Neural cell (in vitro differentiated cells): ENCODE measurements around the gene RPS6KA3.

ENCODE experiments used
- EP300 ChIP-seq: fragments of 450-650 bp; conservative IDR thresholded peaks from 2 replicates; pipeline ENCODE4 v1.6.1; 2014; ENCODE audit warnings: antibody characterized with exemption, mild to moderate bottlenecking, moderate library complexity; ENCODE audit not compliant: poor library complexity, severe bottlenecking
- EZH2 ChIP-seq: fragments of 200-600, 300-800 bp; shearing (Covaris generic), sonication (generic); IDR thresholded peaks from 2 replicates; pipeline ENCODE4 v1.6.1; 2014; ENCODE audit warnings: antibody characterized with exemption, low read length, borderline replicate concordance, mild to moderate bottlenecking; ENCODE audit not compliant: insufficient read depth, poor library complexity, severe bottlenecking
- MXI1 ChIP-seq: fragments of 450-650 bp; conservative IDR thresholded peaks from 2 replicates; pipeline ENCODE4 v1.6.1; 2014; ENCODE audit warnings: antibody characterized with exemption, mild to moderate bottlenecking; ENCODE audit not compliant: poor library complexity, severe bottlenecking
- POLR2AphosphoS5 ChIP-seq: IDR thresholded peaks from 2 replicates; pipeline ENCODE4 v1.6.1; 2012
- RAD21 ChIP-seq: fragments of 450-650 bp; conservative IDR thresholded peaks from 2 replicates; pipeline ENCODE4 v1.6.1; 2014; ENCODE audit warnings: antibody characterized with exemption, mild to moderate bottlenecking, moderate library complexity
- SMC3 ChIP-seq: fragments of 450-650 bp; conservative IDR thresholded peaks from 2 replicates; pipeline ENCODE4 v1.6.1; 2014; ENCODE audit warnings: antibody characterized with exemption, mild to moderate bottlenecking, moderate library complexity; ENCODE audit not compliant: poor library complexity
- TAF1 ChIP-seq: IDR thresholded peaks from 2 replicates; pipeline ENCODE4 v1.6.1; 2012; ENCODE audit warnings: low read depth
- TF ChIP-seq, protein P1 (sequence below): fragments of 450-650 bp; IDR thresholded peaks from 2 replicates; pipeline ENCODE4 v1.5.1; 2014; ENCODE audit warnings: antibody characterized with exemption, mild to moderate bottlenecking, moderate library complexity; ENCODE audit not compliant: poor library complexity, severe bottlenecking
- TF ChIP-seq, protein P2 (sequence below): IDR thresholded peaks from 2 replicates; pipeline ENCODE4 v1.6.1; 2012; ENCODE audit warnings: borderline replicate concordance

DNA sequence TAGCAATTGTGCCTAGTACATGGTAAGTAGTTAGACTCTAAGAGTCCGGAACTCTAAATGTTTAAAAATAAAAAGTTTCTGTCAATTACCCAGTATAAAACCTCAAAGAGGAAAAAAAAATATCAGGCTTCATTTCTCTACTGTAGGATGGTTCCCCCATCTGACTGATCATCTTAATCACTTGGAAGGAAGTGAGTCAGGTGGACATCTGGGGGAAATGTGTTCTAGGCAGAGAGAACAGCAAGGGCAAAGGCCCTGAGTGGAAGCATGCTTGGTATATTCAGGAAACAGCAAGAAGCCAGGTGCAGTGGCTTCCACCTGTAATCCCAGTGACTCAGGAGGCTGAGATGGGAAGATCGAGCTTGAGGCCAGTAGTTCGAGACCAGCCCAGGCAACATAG, 122.2 kb downstream of the RPS6KA3 start:
- TF ChIP-seq TAF1, result no peak
- TF ChIP-seq, protein P1, sequence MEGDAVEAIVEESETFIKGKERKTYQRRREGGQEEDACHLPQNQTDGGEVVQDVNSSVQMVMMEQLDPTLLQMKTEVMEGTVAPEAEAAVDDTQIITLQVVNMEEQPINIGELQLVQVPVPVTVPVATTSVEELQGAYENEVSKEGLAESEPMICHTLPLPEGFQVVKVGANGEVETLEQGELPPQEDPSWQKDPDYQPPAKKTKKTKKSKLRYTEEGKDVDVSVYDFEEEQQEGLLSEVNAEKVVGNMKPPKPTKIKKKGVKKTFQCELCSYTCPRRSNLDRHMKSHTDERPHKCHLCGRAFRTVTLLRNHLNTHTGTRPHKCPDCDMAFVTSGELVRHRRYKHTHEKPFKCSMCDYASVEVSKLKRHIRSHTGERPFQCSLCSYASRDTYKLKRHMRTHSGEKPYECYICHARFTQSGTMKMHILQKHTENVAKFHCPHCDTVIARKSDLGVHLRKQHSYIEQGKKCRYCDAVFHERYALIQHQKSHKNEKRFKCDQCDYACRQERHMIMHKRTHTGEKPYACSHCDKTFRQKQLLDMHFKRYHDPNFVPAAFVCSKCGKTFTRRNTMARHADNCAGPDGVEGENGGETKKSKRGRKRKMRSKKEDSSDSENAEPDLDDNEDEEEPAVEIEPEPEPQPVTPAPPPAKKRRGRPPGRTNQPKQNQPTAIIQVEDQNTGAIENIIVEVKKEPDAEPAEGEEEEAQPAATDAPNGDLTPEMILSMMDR, result no peak
- TF ChIP-seq RAD21, result no peak
- TF ChIP-seq SMC3, result no peak
- no peak for TF ChIP-seq EP300
- no peak for TF ChIP-seq MXI1
- TF ChIP-seq POLR2AphosphoS5, result no peak
- TF ChIP-seq EZH2, result no peak
- TF ChIP-seq, protein P2, sequence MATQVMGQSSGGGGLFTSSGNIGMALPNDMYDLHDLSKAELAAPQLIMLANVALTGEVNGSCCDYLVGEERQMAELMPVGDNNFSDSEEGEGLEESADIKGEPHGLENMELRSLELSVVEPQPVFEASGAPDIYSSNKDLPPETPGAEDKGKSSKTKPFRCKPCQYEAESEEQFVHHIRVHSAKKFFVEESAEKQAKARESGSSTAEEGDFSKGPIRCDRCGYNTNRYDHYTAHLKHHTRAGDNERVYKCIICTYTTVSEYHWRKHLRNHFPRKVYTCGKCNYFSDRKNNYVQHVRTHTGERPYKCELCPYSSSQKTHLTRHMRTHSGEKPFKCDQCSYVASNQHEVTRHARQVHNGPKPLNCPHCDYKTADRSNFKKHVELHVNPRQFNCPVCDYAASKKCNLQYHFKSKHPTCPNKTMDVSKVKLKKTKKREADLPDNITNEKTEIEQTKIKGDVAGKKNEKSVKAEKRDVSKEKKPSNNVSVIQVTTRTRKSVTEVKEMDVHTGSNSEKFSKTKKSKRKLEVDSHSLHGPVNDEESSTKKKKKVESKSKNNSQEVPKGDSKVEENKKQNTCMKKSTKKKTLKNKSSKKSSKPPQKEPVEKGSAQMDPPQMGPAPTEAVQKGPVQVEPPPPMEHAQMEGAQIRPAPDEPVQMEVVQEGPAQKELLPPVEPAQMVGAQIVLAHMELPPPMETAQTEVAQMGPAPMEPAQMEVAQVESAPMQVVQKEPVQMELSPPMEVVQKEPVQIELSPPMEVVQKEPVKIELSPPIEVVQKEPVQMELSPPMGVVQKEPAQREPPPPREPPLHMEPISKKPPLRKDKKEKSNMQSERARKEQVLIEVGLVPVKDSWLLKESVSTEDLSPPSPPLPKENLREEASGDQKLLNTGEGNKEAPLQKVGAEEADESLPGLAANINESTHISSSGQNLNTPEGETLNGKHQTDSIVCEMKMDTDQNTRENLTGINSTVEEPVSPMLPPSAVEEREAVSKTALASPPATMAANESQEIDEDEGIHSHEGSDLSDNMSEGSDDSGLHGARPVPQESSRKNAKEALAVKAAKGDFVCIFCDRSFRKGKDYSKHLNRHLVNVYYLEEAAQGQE, result no peak
